MM.1S (cell line): ENCODE results near the gene ALKBH8.

Experiments
- CTCF ChIP-seq: fragments of 300-600 bp; sonication (generic); IDR thresholded peaks from 2 replicates; pipeline ENCODE4 v1.5.1; 2016; ENCODE audit warnings: antibody characterized with exemption, low read length, mixed read lengths
- EZH2 ChIP-seq: fragments of 300-600 bp; sonication (generic); optimal IDR thresholded peaks from 2 replicates; pipeline ENCODE3; 2017; ENCODE audit warnings: low read depth, mild to moderate bottlenecking, antibody characterized with exemption, low read length, mixed read lengths

GRCh38 chr11:107583629-107584195 is 18.2 kb upstream of the ALKBH8 start:
- TF ChIP-seq CTCF (no peak), EZH2 (no peak)
